ENCODE results near the gene NDUFS6. TPM values are rescaled to one million over a fixed set of nuclear protein-coding genes. Genes with fewer than 3 reads are reported as not detected.

NDUFS6 gene
- total RNA-seq, 4 donors from 2014 or later, result 38.9 to 64.5 (median 51.2) TPM

- Histone ChIP-seq H3K9me3 (no peaks in the 10 kb centered on the region), H3K4me1 (no peaks in the 10 kb centered on the region), H3K27me3 (peaks cover 10% of the 10 kb centered on the region), H3K36me3 (no peaks in the 10 kb centered on the region), H3K27ac (no peak overlapping the region), H3K4me3 (no peak overlapping the region)
- TF ChIP-seq POLR2A (IDR thresholded peaks at IDR 0.05) (no peak), EP300 (IDR thresholded peaks at IDR 0.05) (no peak), POLR2AphosphoS5 (IDR thresholded peaks at IDR 0.05) (no peak), CTCF (IDR thresholded peaks at IDR 0.05) (no peak)
- DNase-seq (ENCODE audit: low spot score in 2 of 2), result peak in 1 of 2 donors; percentile 14
- WGBS, result 96% methylated on average over 3 of the region's 3 CpGs
These were observed 35.3 kb upstream of the NDUFS6 start for GRCh38 chr5:1765880-1766235.

- TF ChIP-seq POLR2AphosphoS5 (IDR thresholded peaks at IDR 0.05) (no peak), EP300 (IDR thresholded peaks at IDR 0.05) (no peak), POLR2A (IDR thresholded peaks at IDR 0.05) (no peak), CTCF (IDR thresholded peaks at IDR 0.05) (no peak)
- Histone ChIP-seq H3K4me3 (no peak overlapping the region), H3K36me3 (no peaks in the 10 kb centered on the region), H3K9me3 (no peaks in the 10 kb centered on the region), H3K4me1 (no peaks in the 10 kb centered on the region), H3K27me3 (peaks cover 10% of the 10 kb centered on the region), H3K27ac (no peak overlapping the region)
- 89% methylated on average over 14 of the region's 16 CpGs for WGBS
- no peak for DNase-seq (ENCODE audit: low spot score in 2 of 2)
These were observed 33.5 kb upstream of the NDUFS6 start for GRCh38 chr5:1767524-1768282.

- H3K4me1 ChIP-seq, result no peaks in the 10 kb centered on the region
- WGBS, result 89% methylated on average over 15 of the region's 35 CpGs
- H3K27ac ChIP-seq, result no peak overlapping the region
- peaks cover 10% of the 10 kb centered on the region for H3K27me3 ChIP-seq
- no peak for TF ChIP-seq POLR2A (IDR thresholded peaks at IDR 0.05)
- TF ChIP-seq EP300 (IDR thresholded peaks at IDR 0.05), result no peak
- no peak for TF ChIP-seq CTCF (IDR thresholded peaks at IDR 0.05)
- no peak for TF ChIP-seq POLR2AphosphoS5 (IDR thresholded peaks at IDR 0.05)
- peak in 1 of 2 donors; percentile 58 for DNase-seq (ENCODE audit: low spot score in 2 of 2)
- no peak overlapping the region for H3K4me3 ChIP-seq
- no peaks in the 10 kb centered on the region for H3K36me3 ChIP-seq
- H3K9me3 ChIP-seq, result no peaks in the 10 kb centered on the region
These were observed 32.8 kb upstream of the NDUFS6 start for GRCh38 chr5:1768283-1769000.

GRCh38 chr5:1769017-1769640, 32.1 kb upstream of the NDUFS6 start:
- WGBS, result 98% methylated on average over 43 of the region's 54 CpGs
- no peaks in the 10 kb centered on the region for H3K36me3 ChIP-seq
- H3K27me3 ChIP-seq, result peaks cover 10% of the 10 kb centered on the region
- H3K4me3 ChIP-seq, result no peak overlapping the region
- TF ChIP-seq POLR2AphosphoS5 (IDR thresholded peaks at IDR 0.05) (no peak), POLR2A (IDR thresholded peaks at IDR 0.05) (no peak), CTCF (IDR thresholded peaks at IDR 0.05) (no peak), EP300 (IDR thresholded peaks at IDR 0.05) (no peak)
- no peak overlapping the region for H3K27ac ChIP-seq
- H3K4me1 ChIP-seq, result no peaks in the 10 kb centered on the region
- no peaks in the 10 kb centered on the region for H3K9me3 ChIP-seq
- DNase-seq (ENCODE audit: low spot score in 2 of 2), result no peak
